ENCODE measurements around the gene MTARC2.

The MTARC2 gene

DNA sequence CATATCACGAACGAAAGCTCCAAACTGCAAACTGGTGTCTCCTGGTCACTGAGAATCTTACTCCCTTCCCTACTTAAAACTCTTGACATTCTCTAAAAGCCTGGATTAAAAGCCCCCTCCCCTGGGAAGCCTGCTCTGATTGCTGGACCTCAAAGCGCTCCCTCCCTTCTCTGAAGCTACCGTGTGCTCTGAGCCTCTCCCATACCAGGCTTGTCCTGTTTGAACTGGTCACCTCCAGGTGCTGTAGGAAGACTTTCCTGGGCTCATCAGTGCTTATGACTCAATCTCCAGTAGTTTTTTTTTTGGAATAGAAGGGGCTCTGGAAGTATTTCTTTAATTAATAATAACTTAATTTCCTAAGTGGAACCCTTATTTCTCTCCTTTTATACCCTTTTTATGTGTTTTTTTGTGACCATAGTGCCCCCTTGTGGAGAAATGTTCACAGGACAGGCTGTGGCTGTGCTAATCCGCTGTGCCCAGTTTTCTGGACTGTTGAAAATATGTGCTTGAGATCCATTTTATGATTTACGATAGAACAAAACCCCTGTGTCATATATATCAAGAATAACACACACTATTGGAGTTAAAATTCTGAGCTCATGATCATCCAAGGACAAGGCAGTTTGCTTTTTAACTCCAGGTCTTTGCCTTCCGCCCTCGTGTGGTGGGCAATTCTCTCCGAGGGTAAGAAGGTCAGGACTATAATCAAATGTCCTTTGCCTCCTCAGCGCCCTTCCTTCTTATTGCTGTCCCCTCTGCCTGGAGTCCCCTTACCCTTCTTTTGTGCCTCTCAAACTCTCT lies 55.5 kb downstream of the MTARC2 start:
- no peak for DNase-seq (ENCODE audit: low read depth)

- DNase-seq (ENCODE audit: low read depth) = no peak
Observed at GRCh38 chr1:220804202-220804586, 56.1 kb downstream of the MTARC2 start.

DNA sequence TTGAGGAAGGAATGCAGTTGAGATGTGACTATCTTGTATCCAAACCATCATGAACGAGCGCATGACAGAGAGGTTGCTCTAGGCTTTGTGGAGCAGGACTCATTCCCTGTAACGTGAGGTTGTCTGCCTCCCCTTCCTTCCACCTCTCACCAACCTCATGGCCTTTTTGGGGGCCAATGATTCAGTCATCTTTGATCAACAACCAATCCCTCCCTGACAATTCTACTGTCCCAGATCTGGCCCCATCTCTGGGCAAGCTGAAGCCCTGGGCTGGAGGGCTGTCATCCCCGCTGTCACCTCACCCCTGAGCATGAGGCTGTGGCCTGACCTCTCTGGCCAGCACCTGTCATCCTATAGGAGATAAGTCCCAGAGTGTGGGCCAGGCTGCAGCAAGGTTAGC lies 58.3 kb downstream of the MTARC2 start:
- no peak for DNase-seq (ENCODE audit: low read depth)

- no peak for DNase-seq (ENCODE audit: low read depth)
Observed at GRCh38 chr1:220807726-220808125, 59.6 kb downstream of the MTARC2 start.

- no peak for DNase-seq (ENCODE audit: low read depth)
Observed at GRCh38 chr1:220808345-220809186, 60.4 kb downstream of the MTARC2 start.

- no peak for DNase-seq (ENCODE audit: low read depth)
Observed at GRCh38 chr1:220809187-220809550, 61.0 kb downstream of the MTARC2 start.

- DNase-seq (ENCODE audit: low read depth) = no peak
Observed at GRCh38 chr1:220809704-220810103, 61.6 kb downstream of the MTARC2 start.

GRCh38 chr1:220810179-220810653 lies 62.1 kb downstream of the MTARC2 start:
- DNase-seq (ENCODE audit: low read depth) = peak; percentile 25

DNA sequence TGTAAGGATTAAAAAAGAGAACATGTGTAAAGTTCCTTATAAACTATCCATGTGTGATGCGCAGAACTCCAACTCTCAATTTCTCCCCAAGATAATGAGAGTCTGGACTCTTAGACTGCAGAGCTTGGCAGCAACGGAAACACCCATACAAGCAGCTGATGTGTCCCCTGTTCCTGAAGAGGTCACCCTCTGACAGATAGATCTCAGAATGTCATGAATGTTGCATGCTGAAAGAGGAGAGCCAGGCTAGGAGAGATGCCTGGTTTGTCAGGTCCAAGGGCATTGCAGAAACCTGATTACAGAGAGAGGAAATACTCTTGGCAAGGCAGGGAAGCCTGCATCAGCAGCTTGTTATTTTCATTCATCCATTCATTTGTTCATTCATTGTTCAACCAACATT lies 62.8 kb downstream of the MTARC2 start:
- no peak for DNase-seq (ENCODE audit: low read depth)

DNA sequence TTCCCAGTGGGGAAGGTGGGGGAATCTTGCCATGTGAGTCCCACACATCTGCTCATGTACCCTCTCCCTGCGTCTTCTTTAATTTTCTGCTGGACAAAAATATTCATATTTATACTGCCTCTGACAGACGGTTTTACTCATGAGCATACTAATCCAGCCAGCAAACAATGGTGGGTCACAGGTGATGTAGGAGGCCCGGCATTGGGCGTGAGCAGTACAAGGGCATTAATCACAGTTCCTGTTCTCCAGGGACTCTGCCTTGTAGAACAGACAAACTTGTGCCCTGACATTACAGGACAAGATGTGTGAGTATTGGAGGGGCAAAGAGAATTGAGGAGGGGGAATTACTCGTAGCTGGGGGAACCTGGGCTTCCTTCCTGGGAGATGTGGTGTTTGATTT lies 63.6 kb downstream of the MTARC2 start:
- DNase-seq (ENCODE audit: low read depth) = no peak

GRCh38 chr1:220812308-220812707 lies 64.2 kb downstream of the MTARC2 start:
- no peak for DNase-seq (ENCODE audit: low read depth)

DNA sequence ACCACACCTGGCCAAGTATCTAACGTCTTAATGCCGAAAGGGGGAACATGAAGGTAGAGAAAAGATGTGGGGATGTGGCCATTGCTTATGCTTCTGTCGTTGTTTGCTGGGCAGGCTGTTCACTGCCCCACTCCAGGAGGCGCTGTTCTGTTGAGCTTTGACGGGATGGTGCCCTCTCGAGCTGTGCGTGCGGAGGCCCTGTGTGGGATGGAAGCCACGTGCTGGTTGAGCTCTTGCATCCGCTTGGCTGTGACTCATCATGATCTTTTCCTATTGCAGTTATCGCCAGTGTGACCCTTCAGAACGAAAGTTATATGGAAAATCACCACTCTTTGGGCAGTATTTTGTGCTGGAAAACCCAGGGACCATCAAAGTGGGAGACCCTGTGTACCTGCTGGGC lies 64.9 kb downstream of the MTARC2 start:
- no peak for DNase-seq (ENCODE audit: low read depth)

DNA sequence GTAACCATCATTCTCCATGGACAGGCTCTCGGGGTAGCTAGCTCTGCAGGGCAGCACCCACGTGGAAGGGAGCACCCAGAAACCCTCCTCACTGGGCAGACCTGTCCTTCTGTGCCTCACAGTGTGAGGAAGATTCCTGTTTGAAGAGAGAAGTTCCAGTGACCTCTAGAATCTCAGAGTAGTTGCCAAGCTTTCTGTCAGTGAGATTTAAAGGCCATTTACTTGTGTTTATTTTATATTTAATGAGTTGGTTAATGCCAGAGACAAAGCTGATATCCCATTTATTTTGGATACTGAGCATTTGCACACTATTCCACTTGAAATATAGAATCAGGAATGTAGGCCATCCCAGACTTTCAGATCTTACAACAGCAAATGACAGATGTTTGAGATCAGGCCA lies 67.3 kb downstream of the MTARC2 start:
- DNase-seq (ENCODE audit: low read depth) = no peak

DNA sequence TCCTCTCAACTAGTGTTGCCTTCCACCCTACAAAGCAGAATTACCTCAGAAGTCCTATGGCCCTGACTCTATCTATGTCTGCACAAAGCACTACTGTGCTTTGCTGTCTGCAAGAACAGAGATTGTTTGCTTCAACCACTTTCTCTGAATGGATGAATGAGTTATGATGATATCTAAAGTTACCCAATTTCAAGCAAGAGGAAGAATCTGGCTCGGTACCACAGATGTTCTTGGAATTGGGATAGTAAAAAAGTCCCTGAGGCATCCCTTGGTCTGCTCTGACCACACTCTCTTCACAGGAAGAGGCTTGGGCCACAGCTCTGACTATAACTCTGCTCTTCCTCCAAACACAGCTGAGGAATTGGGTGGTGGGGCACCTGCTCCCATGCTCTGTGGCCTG lies 69.8 kb downstream of the MTARC2 start:
- no peak for DNase-seq (ENCODE audit: low read depth)

GRCh38 chr1:220818421-220819173 lies 70.5 kb downstream of the MTARC2 start:
- DNase-seq (ENCODE audit: low read depth) = no peak

DNA sequence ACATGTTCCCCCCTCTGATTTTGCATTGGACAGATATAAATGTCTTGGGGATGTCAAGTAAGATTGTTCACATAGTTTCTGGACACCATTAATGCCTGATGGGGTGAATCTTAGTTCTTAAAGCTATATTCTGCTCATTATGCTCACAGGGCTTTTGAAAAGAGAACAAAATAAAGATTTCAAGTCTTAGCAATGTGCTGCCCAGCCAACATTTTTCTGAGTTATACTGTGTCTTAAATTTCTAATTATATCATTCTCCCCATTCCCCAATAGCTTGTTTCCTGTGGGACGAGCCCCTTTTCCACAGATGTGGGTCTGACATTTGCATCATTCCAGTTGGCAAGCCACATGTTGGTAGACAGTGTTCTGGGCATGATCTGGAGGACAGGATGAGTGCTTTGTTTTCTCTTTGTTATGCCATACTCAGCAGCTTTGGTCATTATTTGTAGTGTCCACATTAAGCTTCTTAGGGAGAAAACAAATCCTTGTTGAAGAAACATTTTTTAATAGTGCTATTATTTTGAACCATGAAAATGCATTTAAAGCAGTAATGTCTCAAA lies 71.4 kb downstream of the MTARC2 start:
- no peak for DNase-seq (ENCODE audit: low read depth)

DNA sequence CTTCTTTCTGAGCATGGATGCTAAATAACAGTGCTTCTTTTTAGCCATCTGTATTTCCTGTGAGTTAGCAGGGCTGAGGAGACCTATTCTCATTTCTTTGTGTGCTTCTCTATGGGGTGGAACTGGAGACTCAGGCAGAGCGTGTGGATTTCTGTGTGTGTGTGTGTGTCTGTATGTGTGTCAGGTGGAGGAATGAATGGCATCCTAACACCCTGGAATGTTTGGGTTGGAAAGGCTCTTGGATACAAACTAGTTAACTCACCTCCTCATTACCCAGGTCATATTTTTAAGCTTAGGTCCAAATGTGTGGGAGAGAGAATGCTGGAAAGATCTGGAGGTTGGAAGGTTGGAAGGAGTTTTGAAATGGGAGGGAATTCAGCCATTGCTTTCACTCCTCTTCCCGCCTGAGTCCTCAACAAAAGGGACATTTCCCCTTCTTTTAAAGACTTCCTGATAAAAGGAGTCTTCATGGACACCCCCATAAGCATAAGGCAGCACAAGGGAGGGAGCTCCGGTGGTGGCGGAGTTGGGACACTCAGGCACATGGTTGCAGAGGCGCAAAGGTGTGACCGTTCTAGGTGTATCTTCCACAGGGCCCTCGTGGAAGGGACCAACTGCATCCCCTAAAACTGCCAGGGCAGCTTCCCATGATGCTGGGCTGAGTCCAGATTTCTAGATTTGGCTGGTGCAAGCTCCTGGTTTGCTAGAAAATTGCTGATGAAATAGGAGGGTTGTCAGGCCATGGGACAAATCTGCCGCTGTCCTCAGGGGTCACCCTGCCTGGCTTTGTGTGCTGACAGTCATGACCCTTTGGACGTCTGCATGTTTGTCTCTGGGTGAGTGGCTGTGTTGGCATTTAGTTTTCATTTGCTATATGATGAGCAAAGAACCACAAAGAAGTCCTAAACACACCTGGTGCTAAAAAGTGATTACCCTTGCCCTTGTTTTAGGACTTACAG lies 76.2 kb downstream of the MTARC2 start:
- no peak for DNase-seq (ENCODE audit: low read depth)

- no peak for DNase-seq (ENCODE audit: low read depth)
Observed at GRCh38 chr1:220825819-220826551, 77.9 kb downstream of the MTARC2 start.

GRCh38 chr1:220826729-220827128 lies 78.6 kb downstream of the MTARC2 start:
- no peak for DNase-seq (ENCODE audit: low read depth)

GRCh38 chr1:220827445-220828178 lies 79.5 kb downstream of the MTARC2 start:
- no peak for DNase-seq (ENCODE audit: low read depth)
